Type B pancreatic cell (in vitro differentiated cells): ENCODE results near the gene RUNX2. TPM values are rescaled to one million over a fixed set of nuclear protein-coding genes. Genes with fewer than 3 reads are reported as not detected.
A peak's percentile ranks its signal among the peaks of the same experiment; 100 is the strongest.

Experiments
- DNase-seq: peaks from one replicate; pipeline ENCODE4 v3.0.0; 2021; ENCODE audit warnings: mixed read lengths; ENCODE audit not compliant: unreplicated experiment; ENCODE audit errors: extremely low spot score
- H3K27ac Mint-ChIP-seq: 2 replicates; pipeline ENCODE4 v1.8.0; 2021; ENCODE audit warnings: mild to moderate bottlenecking, mixed read lengths
- H3K27me3 Mint-ChIP-seq: 2 replicates; pipeline ENCODE4 v1.8.0; 2021; ENCODE audit warnings: mixed read lengths
- H3K36me3 Mint-ChIP-seq: 2 replicates; pipeline ENCODE4 v1.8.0; 2021; ENCODE audit warnings: mixed read lengths
- H3K4me1 Mint-ChIP-seq: one replicate; pipeline ENCODE4 v1.8.0; 2021; ENCODE audit warnings: mixed read lengths; ENCODE audit not compliant: unreplicated experiment
- H3K4me3 Mint-ChIP-seq: 2 replicates; pipeline ENCODE4 v1.8.0; 2021; ENCODE audit warnings: mild to moderate bottlenecking, mixed read lengths
- H3K9me3 Mint-ChIP-seq: 2 replicates; pipeline ENCODE4 v1.8.0; 2021; ENCODE audit warnings: mixed read lengths
- CTCF ChIP-seq: fragments of 200-600 bp; sonication (generic); conservative IDR thresholded peaks from 2 replicates; pipeline ENCODE4 v1.5.0; 2021; ENCODE audit warnings: antibody characterized with exemption, mild to moderate bottlenecking
- total RNA-seq: library from RNA; stranded (reverse); gene quantifications from 2 replicates; pipeline ENCODE4 v1.2.1, GENCODE V29; 2021; ENCODE audit warnings: low replicate concordance

Gene RUNX2
- total RNA-seq, 1 donor from 2014 or later = 6.0 TPM

- no peak overlapping the region for H3K4me3 Mint-ChIP-seq
- peaks cover 3% of the 10 kb centered on the region for H3K36me3 Mint-ChIP-seq
- H3K9me3 Mint-ChIP-seq = no peaks in the 10 kb centered on the region
- H3K27me3 Mint-ChIP-seq = no peaks in the 10 kb centered on the region
- TF ChIP-seq CTCF = no peak
- peaks cover 23% of the 10 kb centered on the region for H3K4me1 Mint-ChIP-seq
- no peak for DNase-seq
- no peak overlapping the region for H3K27ac Mint-ChIP-seq
Measured at GRCh38 chr6:45439459-45439858, 111.3 kb downstream of the RUNX2 start.

- H3K9me3 Mint-ChIP-seq = no peaks in the 10 kb centered on the region
- peaks cover 3% of the 10 kb centered on the region for H3K36me3 Mint-ChIP-seq
- no peak for DNase-seq
- H3K4me3 Mint-ChIP-seq = no peak overlapping the region
- H3K27ac Mint-ChIP-seq = no peak overlapping the region
- H3K4me1 Mint-ChIP-seq = peaks cover 23% of the 10 kb centered on the region
- TF ChIP-seq CTCF = no peak
- H3K27me3 Mint-ChIP-seq = no peaks in the 10 kb centered on the region
Measured at GRCh38 chr6:45439861-45440388, 111.8 kb downstream of the RUNX2 start.

GRCh38 chr6:45441851-45442453 lies 113.8 kb downstream of the RUNX2 start:
- peaks cover 5% of the 10 kb centered on the region for H3K9me3 Mint-ChIP-seq
- no peak for TF ChIP-seq CTCF
- DNase-seq = no peak
- H3K27me3 Mint-ChIP-seq = peaks cover 3% of the 10 kb centered on the region
- no peak overlapping the region for H3K4me3 Mint-ChIP-seq
- peaks cover 7% of the 10 kb centered on the region for H3K36me3 Mint-ChIP-seq
- H3K4me1 Mint-ChIP-seq = peaks cover 29% of the 10 kb centered on the region
- no peak overlapping the region for H3K27ac Mint-ChIP-seq

- Mint-ChIP-seq H3K36me3 (peaks cover 7% of the 10 kb centered on the region), H3K4me3 (no peak overlapping the region), H3K9me3 (peaks cover 5% of the 10 kb centered on the region), H3K27me3 (peaks cover 3% of the 10 kb centered on the region), H3K4me1 (peaks cover 25% of the 10 kb centered on the region), H3K27ac (no peak overlapping the region)
- no peak for DNase-seq
- no peak for TF ChIP-seq CTCF
Measured at GRCh38 chr6:45442716-45443115, 114.6 kb downstream of the RUNX2 start.

- Mint-ChIP-seq H3K27me3 (peaks cover 3% of the 10 kb centered on the region), H3K4me3 (no peak overlapping the region), H3K36me3 (peaks cover 7% of the 10 kb centered on the region), H3K4me1 (peaks cover 31% of the 10 kb centered on the region), H3K9me3 (peaks cover 5% of the 10 kb centered on the region), H3K27ac (peak overlapping the region; percentile 79)
- no peak for DNase-seq
- TF ChIP-seq CTCF = no peak
Measured at GRCh38 chr6:45445364-45445748, 117.2 kb downstream of the RUNX2 start.
